Measurements from ENCODE around the gene PNPLA7. TPM values are rescaled to one million over a fixed set of nuclear protein-coding genes. Genes with fewer than 3 reads are reported as not detected.

Gene PNPLA7
- total RNA-seq, 4 donors from 2014 or later, result 12.2 to 97.0 (median 33.3) TPM

GRCh38 chr9:137433349-137433915 lies 116.8 kb downstream of the PNPLA7 start:
- WGBS, result 84% methylated on average over 9 of the region's 19 CpGs
- TF ChIP-seq CTCF (IDR thresholded peaks at IDR 0.05) (no peak), POLR2A (IDR thresholded peaks at IDR 0.05) (no peak), EP300 (IDR thresholded peaks at IDR 0.05) (no peak), POLR2AphosphoS5 (IDR thresholded peaks at IDR 0.05) (no peak)
- Histone ChIP-seq H3K9me3 (no peaks in the 10 kb centered on the region), H3K4me1 (peaks cover 19% of the 10 kb centered on the region), H3K4me3 (no peak overlapping the region), H3K27me3 (peaks cover 27% of the 10 kb centered on the region), H3K36me3 (no peaks in the 10 kb centered on the region), H3K27ac (no peak overlapping the region)
- peak in 1 of 2 donors; percentile 52 for DNase-seq (ENCODE audit: low spot score in 2 of 2)

GRCh38 chr9:137432687-137433348 lies 117.4 kb downstream of the PNPLA7 start:
- TF ChIP-seq EP300 (IDR thresholded peaks at IDR 0.05), result no peak
- TF ChIP-seq CTCF (IDR thresholded peaks at IDR 0.05), result no peak
- no peak for TF ChIP-seq POLR2AphosphoS5 (IDR thresholded peaks at IDR 0.05)
- TF ChIP-seq POLR2A (IDR thresholded peaks at IDR 0.05), result no peak
- WGBS, result 97% methylated on average over 10 of the region's 20 CpGs
- DNase-seq (ENCODE audit: low spot score in 2 of 2), result peak in 1 of 2 donors; percentile 63

GRCh38 chr9:137431416-137431931 lies 118.7 kb downstream of the PNPLA7 start:
- H3K27me3 ChIP-seq, result peaks cover 11% of the 10 kb centered on the region
- WGBS, result 100% methylated on average over 3 of the region's 21 CpGs
- no peaks in the 10 kb centered on the region for H3K36me3 ChIP-seq
- no peak for TF ChIP-seq POLR2A (IDR thresholded peaks at IDR 0.05)
- TF ChIP-seq CTCF (IDR thresholded peaks at IDR 0.05), result no peak
- TF ChIP-seq EP300 (IDR thresholded peaks at IDR 0.05), result no peak
- no peak for TF ChIP-seq POLR2AphosphoS5 (IDR thresholded peaks at IDR 0.05)
- H3K27ac ChIP-seq, result no peak overlapping the region
- H3K4me3 ChIP-seq, result no peak overlapping the region
- H3K9me3 ChIP-seq, result no peaks in the 10 kb centered on the region
- DNase-seq (ENCODE audit: low spot score in 2 of 2), result peak in 1 of 2 donors; percentile 57
- peaks cover 13% of the 10 kb centered on the region for H3K4me1 ChIP-seq

More at GRCh38 chr9:137432687-137433348, 117.4 kb downstream of the PNPLA7 start:
- no peak overlapping the region for H3K27ac ChIP-seq
- H3K9me3 ChIP-seq, result no peaks in the 10 kb centered on the region
- peaks cover 21% of the 10 kb centered on the region for H3K27me3 ChIP-seq
- no peaks in the 10 kb centered on the region for H3K36me3 ChIP-seq
- H3K4me3 ChIP-seq, result no peak overlapping the region
- peaks cover 18% of the 10 kb centered on the region for H3K4me1 ChIP-seq

- H3K27ac ChIP-seq, result no peak overlapping the region
- peaks cover 8% of the 10 kb centered on the region for H3K4me1 ChIP-seq
- WGBS, result 79% methylated on average over 12 of the region's 27 CpGs
- no peaks in the 10 kb centered on the region for H3K9me3 ChIP-seq
- no peak overlapping the region for H3K4me3 ChIP-seq
- H3K27me3 ChIP-seq, result peaks cover 8% of the 10 kb centered on the region
- DNase-seq (ENCODE audit: low spot score in 2 of 2), result peak in 1 of 2 donors; percentile 61
- TF ChIP-seq POLR2A (IDR thresholded peaks at IDR 0.05) (no peak), EP300 (IDR thresholded peaks at IDR 0.05) (no peak), POLR2AphosphoS5 (IDR thresholded peaks at IDR 0.05) (no peak), CTCF (IDR thresholded peaks at IDR 0.05) (no peak)
- H3K36me3 ChIP-seq, result no peaks in the 10 kb centered on the region
These were observed 119.3 kb downstream of the PNPLA7 start for GRCh38 chr9:137430723-137431415.

Measured in suprapubic skin (tissue), 4 donors.